ENCODE data around the gene GORASP2.

- TF ChIP-seq CTCF (IDR thresholded peaks at IDR 0.05; ENCODE audit: low read length): no peak
- TF ChIP-seq EZH2 (optimal IDR thresholded peaks at IDR 0.05; ENCODE audit: low read depth, low read length): no peak
Measured at GRCh38 chr2:170991398-170992182, 62.5 kb downstream of the GORASP2 start.

Measured in MM.1S (cell line).